ENCODE data around the gene AP1B1. TPM values are rescaled to one million over a fixed set of nuclear protein-coding genes. Genes with fewer than 3 reads are reported as not detected.
"Not testable (repeated sequence)": the region's sequence is repeated elsewhere in the genome, so short reads cannot be mapped to it uniquely, and the experiment has no call there.

Gene AP1B1
- total RNA-seq, 1 experiment from 2014 or later = 62.6 TPM

- DNase-seq (ENCODE audit: low read depth) = no peak
Observed at GRCh38 chr22:29386708-29387107, 1.7 kb downstream of the AP1B1 start.

GRCh38 chr22:29385748-29386147 lies 2.6 kb downstream of the AP1B1 start:
- no peak for DNase-seq (ENCODE audit: low read depth)

GRCh38 chr22:29385151-29385704 lies 3.1 kb downstream of the AP1B1 start:
- DNase-seq (ENCODE audit: low read depth) = no peak

GRCh38 chr22:29383740-29384139 lies 4.6 kb downstream of the AP1B1 start:
- no peak for DNase-seq (ENCODE audit: low read depth)

GRCh38 chr22:29382580-29383302 lies 5.6 kb downstream of the AP1B1 start:
- DNase-seq (ENCODE audit: low read depth) = peak; percentile 46

- DNase-seq (ENCODE audit: low read depth) = no peak
Observed at GRCh38 chr22:29380856-29381255, 7.5 kb downstream of the AP1B1 start.

GRCh38 chr22:29380032-29380781 lies 8.2 kb downstream of the AP1B1 start:
- DNase-seq (ENCODE audit: low read depth) = peak; percentile 64

GRCh38 chr22:29379258-29379657 lies 9.1 kb downstream of the AP1B1 start:
- no peak for DNase-seq (ENCODE audit: low read depth)

GRCh38 chr22:29377979-29378378 lies 10.4 kb downstream of the AP1B1 start:
- DNase-seq (ENCODE audit: low read depth) = no peak

GRCh38 chr22:29376705-29377104 lies 11.7 kb downstream of the AP1B1 start:
- DNase-seq (ENCODE audit: low read depth) = not testable (repeated sequence)

- DNase-seq (ENCODE audit: low read depth) = no peak
Observed at GRCh38 chr22:29375398-29376076, 12.8 kb downstream of the AP1B1 start.

- DNase-seq (ENCODE audit: low read depth) = not testable (repeated sequence)
Observed at GRCh38 chr22:29374806-29375205, 13.6 kb downstream of the AP1B1 start.

- DNase-seq (ENCODE audit: low read depth) = no peak
Observed at GRCh38 chr22:29374401-29374800, 14.0 kb downstream of the AP1B1 start.

GRCh38 chr22:29370537-29370936 lies 17.8 kb downstream of the AP1B1 start:
- DNase-seq (ENCODE audit: low read depth) = no peak

- DNase-seq (ENCODE audit: low read depth) = peak; percentile 84
Observed at GRCh38 chr22:29369460-29369859, 18.9 kb downstream of the AP1B1 start.

GRCh38 chr22:29359469-29359868 lies 28.9 kb downstream of the AP1B1 start:
- DNase-seq (ENCODE audit: low read depth) = peak; percentile 63

- not testable (repeated sequence) for DNase-seq (ENCODE audit: low read depth)
Observed at GRCh38 chr22:29357193-29357890, 31.0 kb downstream of the AP1B1 start.

GRCh38 chr22:29353860-29354259 lies 34.5 kb downstream of the AP1B1 start:
- DNase-seq (ENCODE audit: low read depth) = no peak

GRCh38 chr22:29353286-29353685 lies 35.1 kb downstream of the AP1B1 start:
- no peak for DNase-seq (ENCODE audit: low read depth)

- DNase-seq (ENCODE audit: low read depth) = no peak
Observed at GRCh38 chr22:29352778-29353177, 35.6 kb downstream of the AP1B1 start.

- no peak for DNase-seq (ENCODE audit: low read depth)
Observed at GRCh38 chr22:29351891-29352290, 36.5 kb downstream of the AP1B1 start.

GRCh38 chr22:29351042-29351441 lies 37.3 kb downstream of the AP1B1 start:
- DNase-seq (ENCODE audit: low read depth) = no peak

All from Daoy (cell line).